HG02623 (cell line): ENCODE measurements around the gene SMIM35.

Source experiments
- ATAC-seq: cut with Tn5 transposase; IDR thresholded peaks from one replicate; pipeline ENCODE4 v1.9.1; 2021; ENCODE audit warnings: moderate library complexity; ENCODE audit not compliant: unreplicated experiment

Gene SMIM35

GRCh38 chr11:117970400-117971024 lies 116.3 kb downstream of the SMIM35 start:
- ATAC-seq, result no peak

- no peak for ATAC-seq
Observed at GRCh38 chr11:117969160-117969991, 117.4 kb downstream of the SMIM35 start.

GRCh38 chr11:117966908-117967307 lies 119.9 kb downstream of the SMIM35 start:
- ATAC-seq, result no peak

GRCh38 chr11:117962826-117963225 lies 123.9 kb downstream of the SMIM35 start:
- ATAC-seq, result no peak

- ATAC-seq, result no peak
Observed at GRCh38 chr11:117961896-117962295, 124.9 kb downstream of the SMIM35 start.

- no peak for ATAC-seq
Observed at GRCh38 chr11:117960406-117960805, 126.4 kb downstream of the SMIM35 start.

GRCh38 chr11:117959438-117960149 lies 127.2 kb downstream of the SMIM35 start:
- no peak for ATAC-seq

GRCh38 chr11:117958949-117959348 lies 127.8 kb downstream of the SMIM35 start:
- ATAC-seq, result no peak
